ENCODE results near the gene GPR78. TPM values are rescaled to one million over a fixed set of nuclear protein-coding genes. Genes with fewer than 3 reads are reported as not detected.

Gene GPR78
- total and polyA plus RNA-seq, 4 donors, result not detected

DNA sequence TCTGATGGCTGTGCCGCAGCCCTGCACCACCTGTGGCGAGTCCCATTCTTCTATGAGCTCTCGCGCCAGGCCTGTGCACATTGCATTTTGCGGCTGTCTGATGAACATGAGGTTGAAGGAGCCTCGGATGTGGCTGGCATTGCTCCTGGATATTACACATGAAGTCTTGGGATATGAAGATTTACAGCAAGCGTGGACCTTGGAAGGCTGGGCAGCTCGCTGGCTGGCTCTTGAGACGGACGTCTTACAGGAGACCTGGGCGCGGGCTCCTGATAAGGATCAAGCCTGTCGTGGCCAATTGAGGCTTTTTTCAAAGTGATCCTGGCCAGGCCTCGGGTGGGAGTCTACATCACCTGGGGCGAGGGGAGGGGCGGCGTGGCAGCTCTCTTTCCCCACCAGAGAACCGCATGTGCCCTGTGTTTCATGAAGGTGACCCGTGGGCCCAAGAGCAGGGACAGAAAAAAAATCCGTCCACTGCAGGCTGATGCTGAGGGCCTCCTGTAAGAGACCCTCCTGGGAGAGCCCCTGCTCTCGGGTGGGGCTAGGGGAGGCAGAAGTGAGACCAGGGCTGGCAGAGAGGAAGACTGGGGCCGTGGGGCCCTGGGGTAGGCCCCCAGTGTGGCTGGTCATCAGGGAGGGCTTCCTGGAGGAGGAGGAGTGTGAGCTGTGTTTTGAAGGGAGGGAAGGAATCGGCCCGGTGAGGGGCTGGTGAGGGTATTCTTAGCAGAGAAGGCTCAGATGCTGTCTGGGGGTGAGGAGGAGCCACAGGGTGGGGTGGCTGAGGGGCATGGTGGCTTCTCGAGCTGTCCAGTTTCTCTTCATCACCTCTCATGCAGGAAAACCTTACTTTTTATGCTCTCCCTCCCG lies 36.0 kb downstream of the GPR78 start:
- Histone ChIP-seq H3K36me3 (ENCODE audit: control insufficient read depth in 4 of 4, insufficient read depth in 3 of 4, low read depth in 1 of 4, low read length in 3 of 4) (no peaks in the 10 kb centered on the region), H3K4me1 (ENCODE audit: control insufficient read depth in 4 of 4, insufficient read depth in 4 of 4, low read length in 3 of 4) (no peaks in the 10 kb centered on the region), H3K9me3 (ENCODE audit: control insufficient read depth in 4 of 4, low read length in 3 of 4) (no peaks in the 10 kb centered on the region), H3K27me3 (ENCODE audit: control insufficient read depth in 4 of 4, insufficient read depth in 4 of 4, low read length in 3 of 4) (no peaks in the 10 kb centered on the region), H3K4me3 (ENCODE audit: low read depth in 1 of 3, low read length in 3 of 3) (no peak overlapping the region), H3K9ac (ENCODE audit: low read depth in 1 of 2, low read length in 2 of 2) (no peak overlapping the region), H3K27ac (ENCODE audit: low read depth in 1 of 2, low read length in 2 of 2) (no peak overlapping the region)
- DNase-seq (ENCODE audit: low spot score), result no peak
- WGBS, result 80% methylated on average over 26 of the region's 26 CpGs
- TF ChIP-seq JUND (IDR thresholded peaks at IDR 0.05), result no peak
- no peak for TF ChIP-seq HNF4G (IDR thresholded peaks at IDR 0.05)
- no peak for TF ChIP-seq HNF4A (conservative IDR thresholded peaks at IDR 0.05)
- TF ChIP-seq EGR1 (IDR thresholded peaks at IDR 0.05; ENCODE audit: low read depth in 2 of 2), result no peak
- TF ChIP-seq, protein P1, sequence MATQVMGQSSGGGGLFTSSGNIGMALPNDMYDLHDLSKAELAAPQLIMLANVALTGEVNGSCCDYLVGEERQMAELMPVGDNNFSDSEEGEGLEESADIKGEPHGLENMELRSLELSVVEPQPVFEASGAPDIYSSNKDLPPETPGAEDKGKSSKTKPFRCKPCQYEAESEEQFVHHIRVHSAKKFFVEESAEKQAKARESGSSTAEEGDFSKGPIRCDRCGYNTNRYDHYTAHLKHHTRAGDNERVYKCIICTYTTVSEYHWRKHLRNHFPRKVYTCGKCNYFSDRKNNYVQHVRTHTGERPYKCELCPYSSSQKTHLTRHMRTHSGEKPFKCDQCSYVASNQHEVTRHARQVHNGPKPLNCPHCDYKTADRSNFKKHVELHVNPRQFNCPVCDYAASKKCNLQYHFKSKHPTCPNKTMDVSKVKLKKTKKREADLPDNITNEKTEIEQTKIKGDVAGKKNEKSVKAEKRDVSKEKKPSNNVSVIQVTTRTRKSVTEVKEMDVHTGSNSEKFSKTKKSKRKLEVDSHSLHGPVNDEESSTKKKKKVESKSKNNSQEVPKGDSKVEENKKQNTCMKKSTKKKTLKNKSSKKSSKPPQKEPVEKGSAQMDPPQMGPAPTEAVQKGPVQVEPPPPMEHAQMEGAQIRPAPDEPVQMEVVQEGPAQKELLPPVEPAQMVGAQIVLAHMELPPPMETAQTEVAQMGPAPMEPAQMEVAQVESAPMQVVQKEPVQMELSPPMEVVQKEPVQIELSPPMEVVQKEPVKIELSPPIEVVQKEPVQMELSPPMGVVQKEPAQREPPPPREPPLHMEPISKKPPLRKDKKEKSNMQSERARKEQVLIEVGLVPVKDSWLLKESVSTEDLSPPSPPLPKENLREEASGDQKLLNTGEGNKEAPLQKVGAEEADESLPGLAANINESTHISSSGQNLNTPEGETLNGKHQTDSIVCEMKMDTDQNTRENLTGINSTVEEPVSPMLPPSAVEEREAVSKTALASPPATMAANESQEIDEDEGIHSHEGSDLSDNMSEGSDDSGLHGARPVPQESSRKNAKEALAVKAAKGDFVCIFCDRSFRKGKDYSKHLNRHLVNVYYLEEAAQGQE (IDR thresholded peaks at IDR 0.05), result no peak
- TF ChIP-seq, protein P2, sequence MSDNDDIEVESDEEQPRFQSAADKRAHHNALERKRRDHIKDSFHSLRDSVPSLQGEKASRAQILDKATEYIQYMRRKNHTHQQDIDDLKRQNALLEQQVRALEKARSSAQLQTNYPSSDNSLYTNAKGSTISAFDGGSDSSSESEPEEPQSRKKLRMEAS (IDR thresholded peaks at IDR 0.05), result no peak
- TF ChIP-seq, protein P3, sequence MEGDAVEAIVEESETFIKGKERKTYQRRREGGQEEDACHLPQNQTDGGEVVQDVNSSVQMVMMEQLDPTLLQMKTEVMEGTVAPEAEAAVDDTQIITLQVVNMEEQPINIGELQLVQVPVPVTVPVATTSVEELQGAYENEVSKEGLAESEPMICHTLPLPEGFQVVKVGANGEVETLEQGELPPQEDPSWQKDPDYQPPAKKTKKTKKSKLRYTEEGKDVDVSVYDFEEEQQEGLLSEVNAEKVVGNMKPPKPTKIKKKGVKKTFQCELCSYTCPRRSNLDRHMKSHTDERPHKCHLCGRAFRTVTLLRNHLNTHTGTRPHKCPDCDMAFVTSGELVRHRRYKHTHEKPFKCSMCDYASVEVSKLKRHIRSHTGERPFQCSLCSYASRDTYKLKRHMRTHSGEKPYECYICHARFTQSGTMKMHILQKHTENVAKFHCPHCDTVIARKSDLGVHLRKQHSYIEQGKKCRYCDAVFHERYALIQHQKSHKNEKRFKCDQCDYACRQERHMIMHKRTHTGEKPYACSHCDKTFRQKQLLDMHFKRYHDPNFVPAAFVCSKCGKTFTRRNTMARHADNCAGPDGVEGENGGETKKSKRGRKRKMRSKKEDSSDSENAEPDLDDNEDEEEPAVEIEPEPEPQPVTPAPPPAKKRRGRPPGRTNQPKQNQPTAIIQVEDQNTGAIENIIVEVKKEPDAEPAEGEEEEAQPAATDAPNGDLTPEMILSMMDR (IDR thresholded peaks at IDR 0.05; ENCODE audit: low read depth, low read length, missing input control), result no peak
- TF ChIP-seq RAD21 (IDR thresholded peaks at IDR 0.05), result no peak
- no peak for TF ChIP-seq GABPA (IDR thresholded peaks at IDR 0.05 in 1 of 2, conservative IDR thresholded peaks at IDR 0.05 in 1 of 2)
- no peak for TF ChIP-seq SP1 (IDR thresholded peaks at IDR 0.05)
- no peak for TF ChIP-seq FOXA1 (IDR thresholded peaks at IDR 0.05)

DNA sequence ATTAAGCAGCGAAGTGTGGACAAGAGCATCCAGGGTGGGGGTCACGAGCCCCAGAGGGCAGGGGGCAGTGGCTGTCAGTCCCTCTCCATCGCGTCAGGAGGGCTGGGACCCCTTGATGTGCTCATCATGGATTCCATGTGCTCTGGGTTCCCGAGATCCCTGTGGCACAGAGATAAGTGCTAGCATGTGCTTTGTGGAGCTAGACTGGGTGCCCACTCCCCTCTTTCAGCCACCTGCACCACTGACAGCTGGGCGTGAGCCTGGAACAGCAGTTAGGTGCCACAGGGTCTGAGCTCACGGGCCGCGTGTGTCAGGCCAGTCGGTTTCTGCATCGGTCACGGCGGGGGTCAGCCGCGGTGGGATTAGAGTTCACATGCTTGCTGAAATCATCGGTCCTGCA lies 36.6 kb downstream of the GPR78 start:
- Histone ChIP-seq H3K27ac (ENCODE audit: low read depth in 1 of 2, low read length in 2 of 2) (no peak overlapping the region), H3K27me3 (ENCODE audit: control insufficient read depth in 4 of 4, insufficient read depth in 4 of 4, low read length in 3 of 4) (no peaks in the 10 kb centered on the region), H3K9me3 (ENCODE audit: control insufficient read depth in 4 of 4, low read length in 3 of 4) (no peaks in the 10 kb centered on the region), H3K36me3 (ENCODE audit: control insufficient read depth in 4 of 4, insufficient read depth in 3 of 4, low read depth in 1 of 4, low read length in 3 of 4) (no peaks in the 10 kb centered on the region), H3K4me1 (ENCODE audit: control insufficient read depth in 4 of 4, insufficient read depth in 4 of 4, low read length in 3 of 4) (no peaks in the 10 kb centered on the region), H3K4me3 (ENCODE audit: low read depth in 1 of 3, low read length in 3 of 3) (no peak overlapping the region), H3K9ac (ENCODE audit: low read depth in 1 of 2, low read length in 2 of 2) (no peak overlapping the region)
- DNase-seq (ENCODE audit: low spot score), result no peak
- 71% methylated on average over 16 of the region's 16 CpGs for WGBS
- TF ChIP-seq, protein P3 (IDR thresholded peaks at IDR 0.05; ENCODE audit: low read depth, low read length, missing input control), result no peak
- no peak for TF ChIP-seq RAD21 (IDR thresholded peaks at IDR 0.05)
- TF ChIP-seq, protein P1 (IDR thresholded peaks at IDR 0.05), result no peak
- TF ChIP-seq, protein P4, sequence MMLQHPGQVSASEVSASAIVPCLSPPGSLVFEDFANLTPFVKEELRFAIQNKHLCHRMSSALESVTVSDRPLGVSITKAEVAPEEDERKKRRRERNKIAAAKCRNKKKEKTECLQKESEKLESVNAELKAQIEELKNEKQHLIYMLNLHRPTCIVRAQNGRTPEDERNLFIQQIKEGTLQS (IDR thresholded peaks at IDR 0.05), result no peak
- TF ChIP-seq SP1 (IDR thresholded peaks at IDR 0.05), result no peak
- TF ChIP-seq EGR1 (IDR thresholded peaks at IDR 0.05; ENCODE audit: low read depth in 2 of 2), result no peak
- TF ChIP-seq NR2F2 (IDR thresholded peaks at IDR 0.05), result no peak
- no peak for TF ChIP-seq HNF4A (conservative IDR thresholded peaks at IDR 0.05)
- TF ChIP-seq GABPA (IDR thresholded peaks at IDR 0.05 in 1 of 2, conservative IDR thresholded peaks at IDR 0.05 in 1 of 2), result no peak
- TF ChIP-seq, protein P2 (IDR thresholded peaks at IDR 0.05), result no peak
- TF ChIP-seq, protein P5, sequence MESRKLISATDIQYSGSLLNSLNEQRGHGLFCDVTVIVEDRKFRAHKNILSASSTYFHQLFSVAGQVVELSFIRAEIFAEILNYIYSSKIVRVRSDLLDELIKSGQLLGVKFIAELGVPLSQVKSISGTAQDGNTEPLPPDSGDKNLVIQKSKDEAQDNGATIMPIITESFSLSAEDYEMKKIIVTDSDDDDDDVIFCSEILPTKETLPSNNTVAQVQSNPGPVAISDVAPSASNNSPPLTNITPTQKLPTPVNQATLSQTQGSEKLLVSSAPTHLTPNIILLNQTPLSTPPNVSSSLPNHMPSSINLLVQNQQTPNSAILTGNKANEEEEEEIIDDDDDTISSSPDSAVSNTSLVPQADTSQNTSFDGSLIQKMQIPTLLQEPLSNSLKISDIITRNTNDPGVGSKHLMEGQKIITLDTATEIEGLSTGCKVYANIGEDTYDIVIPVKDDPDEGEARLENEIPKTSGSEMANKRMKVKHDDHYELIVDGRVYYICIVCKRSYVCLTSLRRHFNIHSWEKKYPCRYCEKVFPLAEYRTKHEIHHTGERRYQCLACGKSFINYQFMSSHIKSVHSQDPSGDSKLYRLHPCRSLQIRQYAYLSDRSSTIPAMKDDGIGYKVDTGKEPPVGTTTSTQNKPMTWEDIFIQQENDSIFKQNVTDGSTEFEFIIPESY (IDR thresholded peaks at IDR 0.05), result no peak
- no peak for TF ChIP-seq JUND (IDR thresholded peaks at IDR 0.05)
- no peak for TF ChIP-seq FOXA1 (IDR thresholded peaks at IDR 0.05)
